Thymus (tissue), 14 donors: ENCODE results near the gene WSCD1. TPM values are rescaled to one million over a fixed set of nuclear protein-coding genes. Genes with fewer than 3 reads are reported as not detected.

Experiments used
- DNase-seq, 9 donors: peaks; one replicate each; pipeline ENCODE4 v3.0.0-alpha.2; 2013; ENCODE audit warnings: low spot score in 9 of 9, low read depth in 6 of 9, missing footprints in 1 of 9
- H3K27ac ChIP-seq, 2 donors: one replicate each; pipeline ENCODE4 v1.5.1; 2013; ENCODE audit warnings: control low read depth in 1 of 2, low read depth in 1 of 2, low read length in 1 of 2, mild to moderate bottlenecking in 1 of 2, moderate library complexity in 1 of 2
- H3K27me3 ChIP-seq, 2 donors: one replicate each; pipeline ENCODE4 v1.5.1; 2013; ENCODE audit warnings: low read length in 1 of 2; ENCODE audit not compliant: control insufficient read depth in 2 of 2, insufficient read depth in 1 of 2
- H3K36me3 ChIP-seq, 2 donors: one replicate each; pipeline ENCODE4 v1.5.1; 2013; ENCODE audit warnings: low read length in 1 of 2, mild to moderate bottlenecking in 1 of 2, moderate library complexity in 1 of 2; ENCODE audit not compliant: control insufficient read depth in 2 of 2, insufficient read depth in 2 of 2
- H3K4me1 ChIP-seq, 2 donors: one replicate each; pipeline ENCODE4 v1.5.1; 2013; ENCODE audit warnings: low read length in 2 of 2; ENCODE audit not compliant: control insufficient read depth in 2 of 2, insufficient read depth in 2 of 2
- H3K4me3 ChIP-seq, 2 donors: one replicate each; pipeline ENCODE4 v1.5.1; 2013; ENCODE audit warnings: low read length in 2 of 2, control low read depth in 1 of 2, mild to moderate bottlenecking in 1 of 2
- H3K9me3 ChIP-seq, 2 donors: one replicate each; pipeline ENCODE4 v1.5.1; 2013; ENCODE audit warnings: low read length in 1 of 2, mild to moderate bottlenecking in 1 of 2; ENCODE audit not compliant: control insufficient read depth in 2 of 2, insufficient read depth in 1 of 2
- WGBS: extraction: QIAGEN DNeasy Blood & Tissue Kit; methylation state at CpG from one replicate; pipeline ENCODE4 v1.1.7; 2013; 5-methylcytosine and 5-hydroxymethylcytosine counted together
- long read RNA-seq, 10 donors: transcript quantifications; one replicate each; lab custom pipeline, GENCODE V29; 2026
- polyA plus RNA-seq: library from polyadenylated mRNA; stranded (reverse); fragments of 200-250 nt; gene quantifications from one replicate; pipeline ENCODE4 v1.2.3, GENCODE V29; 2013
- total RNA-seq: library from RNA; stranded (reverse); fragments of 120-200 nt; gene quantifications from one replicate; pipeline ENCODE4 v1.2.4, GENCODE V29; 2013
- donor health status: healthy.

WSCD1 gene
- total RNA-seq (5.1 TPM), polyA plus RNA-seq (1.1 TPM)
- long read RNA-seq, donor 1, full-length matches to known transcripts, result 1 of 1 reads
- long read RNA-seq, donor 1, partial matches to known transcripts, result 0 of 1 reads
- long read RNA-seq, donor 1, other reads (novel, unspliced or antisense), result 0 of 1 reads
- long read RNA-seq, donor 2, result 0 reads
- long read RNA-seq, donor 3, full-length matches to known transcripts, result 2 of 2 reads
- long read RNA-seq, donor 3, partial matches to known transcripts, result 0 of 2 reads
- long read RNA-seq, donor 3, other reads (novel, unspliced or antisense), result 0 of 2 reads
- long read RNA-seq, donor 4, result 0 reads
- long read RNA-seq, donor 5, full-length matches to known transcripts, result 1 of 1 reads
- long read RNA-seq, donor 5, partial matches to known transcripts, result 0 of 1 reads
- long read RNA-seq, donor 5, other reads (novel, unspliced or antisense), result 0 of 1 reads
- long read RNA-seq, donor 6, full-length matches to known transcripts, result 1 of 1 reads
- long read RNA-seq, donor 6, partial matches to known transcripts, result 0 of 1 reads
- long read RNA-seq, donor 6, other reads (novel, unspliced or antisense), result 0 of 1 reads
- long read RNA-seq, donor 7, result 0 reads
- long read RNA-seq, donor 8, full-length matches to known transcripts, result 1 of 1 reads
- long read RNA-seq, donor 8, partial matches to known transcripts, result 0 of 1 reads
- long read RNA-seq, donor 8, other reads (novel, unspliced or antisense), result 0 of 1 reads
- long read RNA-seq, donor 9, result 0 reads
- long read RNA-seq, donor 10, full-length matches to known transcripts, result 1 of 1 reads
- long read RNA-seq, donor 10, partial matches to known transcripts, result 0 of 1 reads
- long read RNA-seq, donor 10, other reads (novel, unspliced or antisense), result 0 of 1 reads

- DNase-seq, result no peak
- WGBS, result 13% methylated on average over 71 of the region's 71 CpGs
- Histone ChIP-seq H3K4me1 (no peaks in the 10 kb centered on the region), H3K9me3 (no peaks in the 10 kb centered on the region), H3K27ac (no peak within 1 kb of the TSS), H3K4me3 (peak within 1 kb of the TSS in 1 of 2 donors; percentile 31), H3K36me3 (no peaks in the 10 kb centered on the region), H3K27me3 (peaks cover 35 to 48% of the 10 kb centered on the region in 2 donors)
Measured at GRCh38 chr17:6069539-6070429, at the start of gene WSCD1. WSCD1 (plus strand) TSS chr17:6070379; CDS start chr17:6080659, 10,280 bp downstream.

GRCh38 chr17:6021011-6021400 is 49.2 kb upstream of the WSCD1 start:
- Histone ChIP-seq H3K4me3 (no peak overlapping the region), H3K9me3 (no peaks in the 10 kb centered on the region), H3K36me3 (no peaks in the 10 kb centered on the region), H3K27ac (no peak overlapping the region), H3K4me1 (no peaks in the 10 kb centered on the region), H3K27me3 (no peaks in the 10 kb centered on the region)
- 78% methylated on average over 5 of the region's 5 CpGs for WGBS
- no peak for DNase-seq

- Histone ChIP-seq H3K27me3 (no peaks in the 10 kb centered on the region), H3K36me3 (no peaks in the 10 kb centered on the region), H3K4me1 (peaks cover 0 to under 1% of the 10 kb centered on the region in 2 donors), H3K9me3 (no peaks in the 10 kb centered on the region), H3K4me3 (no peak overlapping the region), H3K27ac (no peak overlapping the region)
- DNase-seq, result no peak
- WGBS, result 90% methylated on average over 9 of the region's 9 CpGs
Measured at GRCh38 chr17:6021627-6022026, 48.6 kb upstream of the WSCD1 start.

- peak overlapping the region in 1 of 2 donors; percentile 50 for H3K27ac ChIP-seq
- H3K27me3 ChIP-seq, result no peaks in the 10 kb centered on the region
- H3K9me3 ChIP-seq, result no peaks in the 10 kb centered on the region
- peaks cover 0 to 4% of the 10 kb centered on the region in 2 donors for H3K4me1 ChIP-seq
- H3K36me3 ChIP-seq, result no peaks in the 10 kb centered on the region
- no peak overlapping the region for H3K4me3 ChIP-seq
- DNase-seq, result peak in 1 of 9 donors; percentile 20
- WGBS, result 80% methylated on average over 6 of the region's 6 CpGs
Measured at GRCh38 chr17:6023036-6023831, 46.9 kb upstream of the WSCD1 start.

GRCh38 chr17:6024576-6024975 is 45.6 kb upstream of the WSCD1 start:
- no peaks in the 10 kb centered on the region for H3K9me3 ChIP-seq
- no peak overlapping the region for H3K4me3 ChIP-seq
- peaks cover 0 to 4% of the 10 kb centered on the region in 2 donors for H3K4me1 ChIP-seq
- H3K27me3 ChIP-seq, result no peaks in the 10 kb centered on the region
- WGBS, result 88% methylated on average over 6 of the region's 6 CpGs
- H3K36me3 ChIP-seq, result no peaks in the 10 kb centered on the region
- H3K27ac ChIP-seq, result no peak overlapping the region
- no peak for DNase-seq

GRCh38 chr17:6027342-6028024 is 42.7 kb upstream of the WSCD1 start:
- WGBS, result 89% methylated on average over 12 of the region's 12 CpGs

GRCh38 chr17:6028294-6028693 is 41.9 kb upstream of the WSCD1 start:
- H3K9me3 ChIP-seq, result no peaks in the 10 kb centered on the region
- peaks cover 0 to 4% of the 10 kb centered on the region in 2 donors for H3K4me1 ChIP-seq
- no peak overlapping the region for H3K27ac ChIP-seq
- H3K36me3 ChIP-seq, result no peaks in the 10 kb centered on the region
- WGBS, result 31% methylated on average over 10 of the region's 10 CpGs
- DNase-seq, result no peak
- no peaks in the 10 kb centered on the region for H3K27me3 ChIP-seq
- H3K4me3 ChIP-seq, result no peak overlapping the region

More at GRCh38 chr17:6027342-6028024, 42.7 kb upstream of the WSCD1 start:
- Histone ChIP-seq H3K27me3 (no peaks in the 10 kb centered on the region), H3K27ac (no peak overlapping the region), H3K4me3 (no peak overlapping the region), H3K9me3 (no peaks in the 10 kb centered on the region), H3K36me3 (no peaks in the 10 kb centered on the region), H3K4me1 (peaks cover 0 to 4% of the 10 kb centered on the region in 2 donors)
- DNase-seq, result peak in 1 of 9 donors; percentile 6
